A549 treated with AZD2906 at 1 μM for 4 hours (cell line): ENCODE measurements around the gene OR10G4. TPM values are rescaled to one million over a fixed set of nuclear protein-coding genes. Genes with fewer than 3 reads are reported as not detected.

Experiments used
- total RNA-seq: library from RNA; stranded (reverse); fragments of 200-300 nt; extraction: Qiagen RNA extraction; gene quantifications from 5 replicates; pipeline ENCODE4 v1.2.3, GENCODE V29; 2022

Gene OR10G4
- total RNA-seq, result not detected in 5 replicates

GRCh38 chr11:124012697-124013096 lies at the start of gene OR10G4:
OR10G4 (plus strand) TSS chr11:124012997; CDS start chr11:124015575, 2,578 bp downstream.

GRCh38 chr11:123977731-123978347 lies 35.0 kb upstream of the OR10G4 start, which contains the start of gene OR10S1:
OR10S1 (minus strand) TSS chr11:123977781; CDS start chr11:123977664, 117 bp downstream.

GRCh38 chr11:123995119-123995518 lies 17.7 kb upstream of the OR10G4 start, which contains the start of gene OR10G6:
OR10G6 (minus strand) TSS chr11:123995161; CDS start chr11:123995161, 0 bp downstream.

GRCh38 chr11:124026498-124026897 lies 13.7 kb downstream of the OR10G4 start, which contains the start of gene OR10G8:
OR10G8 (plus strand) TSS chr11:124026798; CDS start chr11:124029623, 2,825 bp downstream.

GRCh38 chr11:124041254-124041653 lies 28.5 kb downstream of the OR10G4 start, which contains the start of gene OR10G7:
OR10G7 (minus strand) TSS chr11:124041325; CDS start chr11:124039001, 2,324 bp downstream.

Other genes starting within 250 kb of the OR10G4 start
- not detected in 5 replicates for gene OR6M1, start 206.6 kb upstream of the OR10G4 start, total RNA-seq
- gene TMEM225, start 127.3 kb upstream of the OR10G4 start, total RNA-seq, result not detected in 5 replicates
- gene OR8D4, start 110.8 kb upstream of the OR10G4 start, total RNA-seq, result not detected in 5 replicates
- gene OR4D5, start 73.4 kb upstream of the OR10G4 start, total RNA-seq, result not detected in 5 replicates
- not detected in 5 replicates for gene OR6T1, start 69.2 kb upstream of the OR10G4 start, total RNA-seq
- not detected in 5 replicates for gene OR10S1, start 35.2 kb upstream of the OR10G4 start, total RNA-seq
- not detected in 5 replicates for gene OR10G6, start 17.8 kb upstream of the OR10G4 start, total RNA-seq
- not detected in 5 replicates for gene OR10G9, start 10.0 kb downstream of the OR10G4 start, total RNA-seq
- not detected in 5 replicates for gene OR10G8, start 13.8 kb downstream of the OR10G4 start, total RNA-seq
- not detected in 5 replicates for gene OR10G7, start 28.3 kb downstream of the OR10G4 start, total RNA-seq
- gene VWA5A, start 102.5 kb downstream of the OR10G4 start, total RNA-seq, result 0.16 to 0.27 TPM (median 0.21 TPM) in 5 replicates
- not detected in 5 replicates for gene OR10D3, start 170.3 kb downstream of the OR10G4 start, total RNA-seq
- gene OR8G1, start 228.1 kb downstream of the OR10G4 start, total RNA-seq, result not detected in 5 replicates
- not detected in 5 replicates for gene OR8G5, start 243.4 kb downstream of the OR10G4 start, total RNA-seq